ENCODE data around the gene ARIH1.
"Not testable (repeated sequence)": the region's sequence is repeated elsewhere in the genome, so short reads cannot be mapped to it uniquely, and the experiment has no call there.

ARIH1 gene

GRCh38 chr15:72604794-72605193 lies 130.7 kb downstream of the ARIH1 start:
- no peak overlapping the region for H3K9ac ChIP-seq
- H3K4me1 ChIP-seq (ENCODE audit: low read depth, poor library complexity, severe bottlenecking), result no peaks in the 10 kb centered on the region
- H3K27ac ChIP-seq, result no peak overlapping the region
- no peaks in the 10 kb centered on the region for H4K20me1 ChIP-seq (ENCODE audit: insufficient read depth)
- no peak overlapping the region for H2AFZ ChIP-seq (ENCODE audit: low read depth)
- no peak overlapping the region for H3K4me2 ChIP-seq
- no peaks in the 10 kb centered on the region for H3K27me3 ChIP-seq (ENCODE audit: insufficient read depth, low read depth)
- TF ChIP-seq CTCF (conservative IDR thresholded peaks at IDR 0.05; ENCODE audit: low read depth, low read length), result no peak
- no peak overlapping the region for H3K4me3 ChIP-seq (IDR thresholded peaks at IDR 0.05; ENCODE audit: insufficient read depth, low read depth, low read length)
- H3K79me2 ChIP-seq (ENCODE audit: insufficient read depth, low read depth), result no peaks in the 10 kb centered on the region
- H3K36me3 ChIP-seq (ENCODE audit: insufficient read depth), result no peaks in the 10 kb centered on the region

- H3K9ac ChIP-seq; H3K4me2 ChIP-seq; H3K79me2 ChIP-seq (ENCODE audit: insufficient read depth, low read depth); H3K4me3 ChIP-seq (IDR thresholded peaks at IDR 0.05; ENCODE audit: insufficient read depth, low read depth, low read length); H4K20me1 ChIP-seq (ENCODE audit: insufficient read depth); H3K4me1 ChIP-seq (ENCODE audit: low read depth, poor library complexity, severe bottlenecking); H2AFZ ChIP-seq (ENCODE audit: low read depth); H3K27me3 ChIP-seq (ENCODE audit: insufficient read depth, low read depth); H3K36me3 ChIP-seq (ENCODE audit: insufficient read depth); H3K27ac ChIP-seq: not testable (repeated sequence)
Observed at GRCh38 chr15:72608084-72608483, 134.0 kb downstream of the ARIH1 start.

GRCh38 chr15:72609862-72610261 lies 135.7 kb downstream of the ARIH1 start:
- no peak overlapping the region for H3K4me2 ChIP-seq
- H3K4me3 ChIP-seq (IDR thresholded peaks at IDR 0.05; ENCODE audit: insufficient read depth, low read depth, low read length), result no peak overlapping the region
- no peak overlapping the region for H2AFZ ChIP-seq (ENCODE audit: low read depth)
- H3K4me1 ChIP-seq (ENCODE audit: low read depth, poor library complexity, severe bottlenecking), result no peaks in the 10 kb centered on the region
- no peaks in the 10 kb centered on the region for H3K79me2 ChIP-seq (ENCODE audit: insufficient read depth, low read depth)
- no peaks in the 10 kb centered on the region for H3K27me3 ChIP-seq (ENCODE audit: insufficient read depth, low read depth)
- H3K36me3 ChIP-seq (ENCODE audit: insufficient read depth), result no peaks in the 10 kb centered on the region
- H3K27ac ChIP-seq, result no peak overlapping the region
- no peak for TF ChIP-seq CTCF (conservative IDR thresholded peaks at IDR 0.05; ENCODE audit: low read depth, low read length)
- no peaks in the 10 kb centered on the region for H4K20me1 ChIP-seq (ENCODE audit: insufficient read depth)
- H3K9ac ChIP-seq, result no peak overlapping the region

- not testable (repeated sequence) for H3K4me2 ChIP-seq; H3K36me3 ChIP-seq (ENCODE audit: insufficient read depth); H4K20me1 ChIP-seq (ENCODE audit: insufficient read depth); H3K9ac ChIP-seq; H3K4me3 ChIP-seq (IDR thresholded peaks at IDR 0.05; ENCODE audit: insufficient read depth, low read depth, low read length); H3K79me2 ChIP-seq (ENCODE audit: insufficient read depth, low read depth); H2AFZ ChIP-seq (ENCODE audit: low read depth); H3K27me3 ChIP-seq (ENCODE audit: insufficient read depth, low read depth); H3K27ac ChIP-seq
- peaks cover 18% of the 10 kb centered on the region for H3K4me1 ChIP-seq (ENCODE audit: low read depth, poor library complexity, severe bottlenecking)
Observed at GRCh38 chr15:72612324-72612723, 138.2 kb downstream of the ARIH1 start.

- Histone ChIP-seq H3K4me3 (IDR thresholded peaks at IDR 0.05; ENCODE audit: insufficient read depth, low read depth, low read length) (no peak overlapping the region), H3K27ac (peak overlapping the region; percentile 43; the same call in 1 of the 2 replicates), H3K4me2 (peak overlapping the region; percentile 47; the same call in 1 of the 2 replicates), H2AFZ (ENCODE audit: low read depth) (peak overlapping the region; percentile 50), H3K36me3 (ENCODE audit: insufficient read depth) (no peaks in the 10 kb centered on the region), H3K79me2 (ENCODE audit: insufficient read depth, low read depth) (no peaks in the 10 kb centered on the region), H3K9ac (no peak overlapping the region), H3K4me1 (ENCODE audit: low read depth, poor library complexity, severe bottlenecking) (peaks cover 18% of the 10 kb centered on the region), H3K27me3 (ENCODE audit: insufficient read depth, low read depth) (no peaks in the 10 kb centered on the region), H4K20me1 (ENCODE audit: insufficient read depth) (no peaks in the 10 kb centered on the region)
- no peak for TF ChIP-seq CTCF (conservative IDR thresholded peaks at IDR 0.05; ENCODE audit: low read depth, low read length)
Observed at GRCh38 chr15:72614810-72615532, 140.8 kb downstream of the ARIH1 start.

GRCh38 chr15:72615533-72616233 lies 141.6 kb downstream of the ARIH1 start:
- not testable (repeated sequence) for H3K36me3 ChIP-seq (ENCODE audit: insufficient read depth); H3K79me2 ChIP-seq (ENCODE audit: insufficient read depth, low read depth); H3K27me3 ChIP-seq (ENCODE audit: insufficient read depth, low read depth); H3K9ac ChIP-seq; H4K20me1 ChIP-seq (ENCODE audit: insufficient read depth); H3K4me3 ChIP-seq (IDR thresholded peaks at IDR 0.05; ENCODE audit: insufficient read depth, low read depth, low read length)
- Histone ChIP-seq H2AFZ (ENCODE audit: low read depth) (peak overlapping the region; percentile 50), H3K4me1 (ENCODE audit: low read depth, poor library complexity, severe bottlenecking) (peaks cover 18% of the 10 kb centered on the region), H3K4me2 (peak overlapping the region; percentile 47), H3K27ac (peak overlapping the region; percentile 43)
